Measurements from ENCODE around the gene EPB41. TPM values are rescaled to one million over a fixed set of nuclear protein-coding genes. Genes with fewer than 3 reads are reported as not detected.

EPB41 gene
- total and polyA plus RNA-seq, 9 of the 15 experiments (the other 6 are each of a cell fraction or from before 2014, with no cell fraction given), result 3.7 to 213 (median 141) TPM

DNA sequence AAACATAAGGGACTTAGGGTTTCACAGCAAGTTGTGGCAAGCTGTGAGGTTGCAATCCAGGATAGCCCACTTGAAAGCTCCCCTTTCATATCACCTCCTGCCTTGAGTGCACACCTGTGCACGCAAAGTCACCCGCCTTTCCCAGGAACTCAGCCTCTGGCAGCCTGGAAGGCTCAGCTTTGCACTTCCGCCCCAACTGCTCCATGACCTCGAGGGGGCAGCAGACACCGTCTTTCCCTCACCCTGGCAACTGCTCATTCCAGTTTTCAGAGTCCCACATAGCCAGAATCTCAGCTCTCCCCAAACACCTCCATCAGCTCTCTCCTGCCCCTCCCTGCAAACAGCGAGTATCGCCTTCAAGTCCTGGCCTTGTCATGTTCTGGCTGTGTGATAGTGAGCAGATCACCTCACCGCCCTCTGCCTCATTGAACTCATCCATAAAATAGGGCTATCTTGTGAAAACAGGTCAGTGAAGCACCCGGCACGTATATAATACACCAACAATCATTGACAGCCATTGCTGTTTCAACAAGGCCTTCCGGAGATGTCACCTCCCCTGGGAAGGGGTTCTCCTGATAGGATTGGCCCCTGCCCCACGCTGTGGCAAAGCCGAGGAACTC, 32.2 kb upstream of the EPB41 start (continued):
- no peak for TF ChIP-seq CEBPB (tag; IDR thresholded peaks at IDR 0.05)
- TF ChIP-seq ZNF444 (CRISPR knock-in tag; IDR thresholded peaks at IDR 0.05), result 0 out of 2 replicates have a peak, but pooled peaks have one; percentile 21
- TF ChIP-seq SNRNP70 (optimal IDR thresholded peaks at IDR 0.05; ENCODE audit: low read depth, low read length), result no peak
- peak; percentile 67; the same call in 1 of the 2 replicates for TF ChIP-seq HDAC8 (tag; IDR thresholded peaks at IDR 0.05)
- peak; percentile 93 for TF ChIP-seq ZNF592 (IDR thresholded peaks at IDR 0.05)
- TF ChIP-seq KDM2B (CRISPR knock-in tag; IDR thresholded peaks at IDR 0.05), result no peak
- TF ChIP-seq TAF15 (IDR thresholded peaks at IDR 0.05; ENCODE audit: low read depth, low read length), result no peak
- TF ChIP-seq ZNF668 (CRISPR knock-in tag; IDR thresholded peaks at IDR 0.05), result no peak
- no peak for TF ChIP-seq POU5F1 (IDR thresholded peaks at IDR 0.05; ENCODE audit: borderline replicate concordance, low read depth, low read length, partially characterized antibody)
- no peak for TF ChIP-seq ATF1 (CRISPR knock-in tag; IDR thresholded peaks at IDR 0.05)
- TF ChIP-seq ATF1 (tag; IDR thresholded peaks at IDR 0.05), result peak; percentile 67
- TF ChIP-seq HMG20B (CRISPR knock-in tag; IDR thresholded peaks at IDR 0.05), result no peak
- TF ChIP-seq AFF1 (IDR thresholded peaks at IDR 0.05; ENCODE audit: low read depth in 1 of 2, partially characterized antibody in 2 of 2), result no peak
- TF ChIP-seq ZNF431 (CRISPR knock-in tag; IDR thresholded peaks at IDR 0.05), result no peak
- TF ChIP-seq, protein P1, sequence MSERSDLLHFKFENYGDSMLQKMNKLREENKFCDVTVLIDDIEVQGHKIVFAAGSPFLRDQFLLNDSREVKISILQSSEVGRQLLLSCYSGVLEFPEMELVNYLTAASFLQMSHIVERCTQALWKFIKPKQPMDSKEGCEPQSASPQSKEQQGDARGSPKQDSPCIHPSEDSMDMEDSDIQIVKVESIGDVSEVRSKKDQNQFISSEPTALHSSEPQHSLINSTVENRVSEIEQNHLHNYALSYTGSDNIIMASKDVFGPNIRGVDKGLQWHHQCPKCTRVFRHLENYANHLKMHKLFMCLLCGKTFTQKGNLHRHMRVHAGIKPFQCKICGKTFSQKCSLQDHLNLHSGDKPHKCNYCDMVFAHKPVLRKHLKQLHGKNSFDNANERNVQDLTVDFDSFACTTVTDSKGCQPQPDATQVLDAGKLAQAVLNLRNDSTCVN (CRISPR knock-in tag; IDR thresholded peaks at IDR 0.05), result no peak
- no peak for TF ChIP-seq PHTF2 (CRISPR knock-in tag; IDR thresholded peaks at IDR 0.05)
- no peak for TF ChIP-seq ZNF778 (CRISPR knock-in tag; IDR thresholded peaks at IDR 0.05)
- no peak for TF ChIP-seq NR2F6 (CRISPR knock-in tag; IDR thresholded peaks at IDR 0.05)
- TF ChIP-seq JUND (IDR thresholded peaks at IDR 0.05; ENCODE audit: borderline replicate concordance, low read depth, low read length), result peak; percentile 81
- TF ChIP-seq JUND (tag; IDR thresholded peaks at IDR 0.05; ENCODE audit: borderline replicate concordance, low read depth, low read length), result peak; percentile 83; the same call in 2 of the 3 replicates
- no peak for TF ChIP-seq ZNF140 (CRISPR knock-in tag; IDR thresholded peaks at IDR 0.05)
